Stimulated activated naive B cell treated with anti-CD40 and anti-IgM and Interleukin-4, amounts not matched to agents 10 μg/mL and 1 μg/mL and 100 μg/mL, for 72 hours (primary cell): ENCODE results near the gene CCR1.

Source experiments
- ATAC-seq, 2 donors: fragments of 150-1000 bp; cut with Tn5 transposase; replicated peaks; 2 replicates each; pipeline ENCODE4 v1.10.0; 2021; ENCODE audit warnings: moderate library complexity in 1 of 2
- DNase-seq: peaks from one replicate; pipeline ENCODE4 v3.0.0; 2021
- H3K27ac Mint-ChIP-seq: one replicate; pipeline ENCODE4 v1.8.0; 2022; ENCODE audit warnings: mild to moderate bottlenecking, mixed read lengths
- H3K27me3 Mint-ChIP-seq, 2 donors: one replicate each; pipeline ENCODE4 v1.8.0; 2022; ENCODE audit warnings: mixed read lengths in 2 of 2
- H3K36me3 Mint-ChIP-seq, 2 donors: one replicate each; pipeline ENCODE4 v1.8.0; 2022; ENCODE audit warnings: mixed read lengths in 2 of 2, mild to moderate bottlenecking in 1 of 2
- H3K4me1 Mint-ChIP-seq, 2 donors: one replicate each; pipeline ENCODE4 v1.8.0; 2022; ENCODE audit warnings: mixed read lengths in 2 of 2, mild to moderate bottlenecking in 1 of 2
- H3K4me3 Mint-ChIP-seq, 2 donors: one replicate each; pipeline ENCODE4 v1.8.0; 2022; ENCODE audit warnings: mild to moderate bottlenecking in 2 of 2, mixed read lengths in 2 of 2, moderate library complexity in 1 of 2
- H3K9me3 Mint-ChIP-seq, 2 donors: one replicate each; pipeline ENCODE4 v1.8.0; 2022; ENCODE audit warnings: mixed read lengths in 2 of 2, mild to moderate bottlenecking in 1 of 2

CCR1 gene

GRCh38 chr3:46208167-46208704 lies at the start of gene CCR1:
Gene CCR1, minus strand, starts transcription at chr3:46208313. Its CDS starts 4,000 bp downstream, at chr3:46204313.
- Mint-ChIP-seq H3K9me3 (no peaks in the 10 kb centered on the region), H3K4me3 (peak within 1 kb of the TSS; percentile 11 to 36), H3K27me3 (no peaks in the 10 kb centered on the region), H3K36me3 (no peaks in the 10 kb centered on the region), H3K27ac (peak within 1 kb of the TSS; percentile 72), H3K4me1 (peaks cover 21 to 31% of the 10 kb centered on the region in 2 donors)
- peak; percentile 85 to 86 for ATAC-seq
- DNase-seq = peak; percentile 68

DNA sequence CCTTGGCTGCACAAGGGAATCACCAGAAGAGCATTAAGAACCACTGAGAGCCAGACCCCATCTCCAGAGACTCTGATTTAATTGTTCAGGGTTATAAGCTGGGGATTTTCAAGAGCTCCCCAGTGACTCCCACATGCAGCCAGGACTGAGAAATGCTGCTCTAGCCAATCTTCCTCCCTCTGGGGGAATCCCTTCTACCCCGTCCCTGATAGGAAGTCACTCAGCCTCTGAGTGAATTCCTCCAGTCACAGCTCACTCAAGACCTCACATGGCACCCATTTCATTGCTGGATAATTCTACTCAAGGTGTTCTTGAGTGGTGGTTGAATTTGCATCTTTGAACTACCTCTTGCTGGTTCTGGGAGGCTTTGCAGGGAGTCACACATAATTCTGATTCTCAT lies 44.9 kb upstream of the CCR1 start:
- DNase-seq = peak; percentile 37

GRCh38 chr3:46245146-46245545 lies 37.0 kb upstream of the CCR1 start:
- H3K36me3 Mint-ChIP-seq = no peaks in the 10 kb centered on the region
- peaks cover 3% of the 10 kb centered on the region in 2 donors for H3K27me3 Mint-ChIP-seq
- no peak for ATAC-seq
- peaks cover 6 to 7% of the 10 kb centered on the region in 2 donors for H3K4me1 Mint-ChIP-seq
- no peaks in the 10 kb centered on the region for H3K9me3 Mint-ChIP-seq
- no peak overlapping the region for H3K4me3 Mint-ChIP-seq
- DNase-seq = no peak
- H3K27ac Mint-ChIP-seq = no peak overlapping the region

More for the DNA sequence above, 44.9 kb upstream of the CCR1 start:
- Mint-ChIP-seq H3K4me1 (peaks cover 10 to 13% of the 10 kb centered on the region in 2 donors), H3K36me3 (no peaks in the 10 kb centered on the region), H3K27ac (no peak overlapping the region), H3K4me3 (no peak overlapping the region), H3K27me3 (peaks cover 14 to 20% of the 10 kb centered on the region in 2 donors), H3K9me3 (peaks cover 0 to 2% of the 10 kb centered on the region in 2 donors)
- ATAC-seq = peak; percentile 87 to 99

DNA sequence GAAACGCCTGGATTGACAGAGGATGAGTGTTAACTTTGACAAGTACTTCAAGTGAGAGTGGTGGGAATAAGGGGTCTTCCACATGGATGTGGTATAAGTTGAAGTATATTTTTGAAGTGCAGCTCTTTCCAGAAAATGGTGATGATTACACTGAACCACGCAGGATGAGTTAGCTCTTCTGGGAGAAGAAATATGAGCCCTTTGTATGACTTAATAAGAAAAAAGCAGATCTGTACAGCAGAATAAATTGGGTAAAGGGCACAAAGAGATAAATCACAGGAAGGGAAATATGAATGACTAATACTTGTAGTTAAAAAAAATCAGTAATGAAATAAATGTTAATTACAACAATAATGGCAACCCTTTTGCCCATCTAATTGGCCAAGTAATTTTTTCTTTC lies 35.4 kb upstream of the CCR1 start:
- Mint-ChIP-seq H3K27me3 (peaks cover 0 to 8% of the 10 kb centered on the region in 2 donors), H3K9me3 (no peaks in the 10 kb centered on the region), H3K36me3 (no peaks in the 10 kb centered on the region), H3K4me1 (peaks cover 6 to 7% of the 10 kb centered on the region in 2 donors), H3K4me3 (no peak overlapping the region), H3K27ac (no peak overlapping the region)
- ATAC-seq = no peak
- no peak for DNase-seq

GRCh38 chr3:46242120-46242519 lies 34.0 kb upstream of the CCR1 start, which contains the start of gene CCR3:
Gene CCR3, plus strand, starts transcription at chr3:46242460. Its CDS starts 22,699 bp downstream, at chr3:46265159.
- DNase-seq (no peak), ATAC-seq (peak; percentile 84 to 91)
- no peak within 1 kb of the TSS for H3K4me3 Mint-ChIP-seq
- peaks cover 0 to 8% of the 10 kb centered on the region in 2 donors for H3K27me3 Mint-ChIP-seq
- no peaks in the 10 kb centered on the region for H3K9me3 Mint-ChIP-seq
- no peak within 1 kb of the TSS for H3K27ac Mint-ChIP-seq
- no peaks in the 10 kb centered on the region for H3K36me3 Mint-ChIP-seq
- H3K4me1 Mint-ChIP-seq = peaks cover 6 to 7% of the 10 kb centered on the region in 2 donors

GRCh38 chr3:46239952-46240351 lies 31.8 kb upstream of the CCR1 start:
- ATAC-seq = no peak
- no peaks in the 10 kb centered on the region for H3K9me3 Mint-ChIP-seq
- DNase-seq = no peak
- H3K4me3 Mint-ChIP-seq = no peak overlapping the region
- no peak overlapping the region for H3K27ac Mint-ChIP-seq
- H3K36me3 Mint-ChIP-seq = no peaks in the 10 kb centered on the region
- peaks cover 7 to 14% of the 10 kb centered on the region in 2 donors for H3K4me1 Mint-ChIP-seq
- peaks cover 0 to 8% of the 10 kb centered on the region in 2 donors for H3K27me3 Mint-ChIP-seq

DNA sequence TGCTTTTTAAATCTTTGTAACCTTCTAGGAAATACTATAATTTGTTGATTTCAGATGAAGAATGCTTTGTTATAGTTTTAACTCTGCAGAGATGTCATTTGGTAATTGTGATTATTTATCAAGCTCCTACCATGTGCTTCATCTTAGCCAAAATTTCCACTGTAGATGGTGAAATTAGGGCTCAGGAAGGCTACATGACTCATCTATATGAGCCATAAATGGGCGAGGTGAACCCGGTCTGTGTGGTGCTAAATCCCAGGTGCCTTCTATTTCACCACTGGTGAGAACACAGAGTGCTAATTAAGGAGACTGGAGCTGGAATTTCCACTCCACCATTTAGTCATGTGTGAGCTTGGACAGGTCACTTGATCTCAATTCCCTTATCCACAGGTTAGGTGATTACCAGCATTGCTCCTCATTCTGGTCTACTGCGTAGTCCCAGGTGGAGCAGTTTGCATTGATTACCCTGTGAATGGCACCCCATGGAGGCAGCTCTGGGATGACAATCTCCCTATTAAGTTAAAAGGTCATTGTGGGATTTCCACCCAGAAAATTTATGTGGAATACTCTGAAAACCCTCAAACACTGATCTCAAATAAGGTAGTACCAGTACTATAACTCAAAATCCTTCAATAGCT lies 31.3 kb upstream of the CCR1 start:
- peaks cover 7 to 14% of the 10 kb centered on the region in 2 donors for H3K4me1 Mint-ChIP-seq
- DNase-seq = no peak
- no peak overlapping the region for H3K4me3 Mint-ChIP-seq
- H3K36me3 Mint-ChIP-seq = no peaks in the 10 kb centered on the region
- ATAC-seq = no peak
- H3K27ac Mint-ChIP-seq = no peak overlapping the region
- peaks cover 0 to 8% of the 10 kb centered on the region in 2 donors for H3K27me3 Mint-ChIP-seq
- no peaks in the 10 kb centered on the region for H3K9me3 Mint-ChIP-seq

DNA sequence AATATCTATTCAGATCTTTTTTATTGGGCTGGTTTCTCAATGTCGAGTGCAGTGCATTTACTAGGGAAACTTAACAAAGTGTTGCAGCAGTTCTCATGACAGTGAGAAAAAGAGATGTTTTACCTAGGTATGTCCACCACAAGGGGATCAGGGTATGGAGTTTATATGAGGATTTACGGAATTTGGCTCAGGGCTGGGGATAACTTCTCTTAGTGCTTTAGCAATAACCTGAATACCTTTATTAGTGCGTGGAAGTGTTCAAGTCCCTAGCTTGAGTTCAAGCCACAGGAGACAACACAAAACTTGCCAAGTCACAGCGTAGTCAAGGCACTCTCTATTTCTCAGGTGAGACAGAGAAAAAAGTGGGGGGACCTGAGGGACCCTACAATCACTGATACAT lies 30.3 kb upstream of the CCR1 start:
- Mint-ChIP-seq H3K9me3 (no peaks in the 10 kb centered on the region), H3K27ac (no peak overlapping the region), H3K4me1 (peaks cover 6 to 14% of the 10 kb centered on the region in 2 donors), H3K27me3 (peaks cover 2 to 8% of the 10 kb centered on the region in 2 donors), H3K36me3 (no peaks in the 10 kb centered on the region), H3K4me3 (no peak overlapping the region)
- ATAC-seq (no peak), DNase-seq (no peak)

GRCh38 chr3:46236294-46237054 lies 28.4 kb upstream of the CCR1 start:
- H3K4me3 Mint-ChIP-seq = no peak overlapping the region
- H3K27me3 Mint-ChIP-seq = peaks cover 4 to 8% of the 10 kb centered on the region in 2 donors
- H3K36me3 Mint-ChIP-seq = no peaks in the 10 kb centered on the region
- H3K27ac Mint-ChIP-seq = no peak overlapping the region
- ATAC-seq = peak; percentile 48 to 53
- peaks cover 2 to 8% of the 10 kb centered on the region in 2 donors for H3K4me1 Mint-ChIP-seq
- DNase-seq = no peak
- no peaks in the 10 kb centered on the region for H3K9me3 Mint-ChIP-seq

DNA sequence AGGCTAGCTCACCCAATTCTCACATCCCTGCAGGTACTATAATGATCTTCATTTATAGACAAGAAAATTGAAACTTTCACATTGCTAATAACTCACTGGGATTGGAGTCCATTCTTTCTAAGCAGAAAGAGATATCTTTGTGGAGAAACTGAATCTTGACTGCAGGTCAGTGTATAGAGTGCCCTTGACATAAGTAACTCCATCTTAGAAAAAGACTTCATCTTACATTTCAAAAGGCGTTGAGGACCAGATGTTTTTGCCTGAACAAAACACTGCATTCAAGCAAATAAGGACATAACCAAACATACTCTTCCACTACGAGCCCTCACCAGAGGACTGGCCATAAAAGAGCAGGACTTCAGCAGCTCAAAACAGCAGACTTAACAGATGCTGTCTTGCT lies 27.3 kb upstream of the CCR1 start:
- no peaks in the 10 kb centered on the region for H3K36me3 Mint-ChIP-seq
- no peak overlapping the region for H3K27ac Mint-ChIP-seq
- peaks cover 2 to 8% of the 10 kb centered on the region in 2 donors for H3K4me1 Mint-ChIP-seq
- ATAC-seq (no peak), DNase-seq (no peak)
- H3K27me3 Mint-ChIP-seq = peaks cover 4 to 7% of the 10 kb centered on the region in 2 donors
- H3K4me3 Mint-ChIP-seq = no peak overlapping the region
- H3K9me3 Mint-ChIP-seq = no peaks in the 10 kb centered on the region

GRCh38 chr3:46233194-46233593 lies 25.1 kb upstream of the CCR1 start:
- Mint-ChIP-seq H3K27ac (no peak overlapping the region), H3K4me1 (peaks cover 9 to 17% of the 10 kb centered on the region in 2 donors), H3K27me3 (peaks cover 0 to 4% of the 10 kb centered on the region in 2 donors), H3K36me3 (no peaks in the 10 kb centered on the region), H3K9me3 (no peaks in the 10 kb centered on the region), H3K4me3 (no peak overlapping the region)
- DNase-seq (no peak), ATAC-seq (no peak)

DNA sequence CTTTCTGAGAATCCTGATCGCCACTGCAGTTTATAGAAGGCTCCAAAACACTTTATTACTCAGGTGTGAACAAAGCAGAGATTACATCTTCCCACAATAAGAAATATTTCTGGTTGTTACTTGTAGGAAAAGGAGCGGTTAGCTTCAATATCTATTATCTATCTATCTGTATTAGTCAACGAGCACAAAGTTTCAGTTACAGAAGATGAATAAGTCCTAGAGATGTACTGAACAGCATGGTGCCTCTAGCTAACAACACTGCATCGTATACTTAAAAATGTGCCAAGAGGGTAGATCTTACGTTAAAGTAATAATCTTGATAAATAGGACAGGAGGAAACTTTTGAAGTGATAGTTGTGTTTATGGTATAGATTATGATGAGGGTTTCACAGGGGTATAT lies 23.2 kb upstream of the CCR1 start:
- no peak overlapping the region for H3K27ac Mint-ChIP-seq
- H3K27me3 Mint-ChIP-seq = peaks cover 0 to 7% of the 10 kb centered on the region in 2 donors

DNA sequence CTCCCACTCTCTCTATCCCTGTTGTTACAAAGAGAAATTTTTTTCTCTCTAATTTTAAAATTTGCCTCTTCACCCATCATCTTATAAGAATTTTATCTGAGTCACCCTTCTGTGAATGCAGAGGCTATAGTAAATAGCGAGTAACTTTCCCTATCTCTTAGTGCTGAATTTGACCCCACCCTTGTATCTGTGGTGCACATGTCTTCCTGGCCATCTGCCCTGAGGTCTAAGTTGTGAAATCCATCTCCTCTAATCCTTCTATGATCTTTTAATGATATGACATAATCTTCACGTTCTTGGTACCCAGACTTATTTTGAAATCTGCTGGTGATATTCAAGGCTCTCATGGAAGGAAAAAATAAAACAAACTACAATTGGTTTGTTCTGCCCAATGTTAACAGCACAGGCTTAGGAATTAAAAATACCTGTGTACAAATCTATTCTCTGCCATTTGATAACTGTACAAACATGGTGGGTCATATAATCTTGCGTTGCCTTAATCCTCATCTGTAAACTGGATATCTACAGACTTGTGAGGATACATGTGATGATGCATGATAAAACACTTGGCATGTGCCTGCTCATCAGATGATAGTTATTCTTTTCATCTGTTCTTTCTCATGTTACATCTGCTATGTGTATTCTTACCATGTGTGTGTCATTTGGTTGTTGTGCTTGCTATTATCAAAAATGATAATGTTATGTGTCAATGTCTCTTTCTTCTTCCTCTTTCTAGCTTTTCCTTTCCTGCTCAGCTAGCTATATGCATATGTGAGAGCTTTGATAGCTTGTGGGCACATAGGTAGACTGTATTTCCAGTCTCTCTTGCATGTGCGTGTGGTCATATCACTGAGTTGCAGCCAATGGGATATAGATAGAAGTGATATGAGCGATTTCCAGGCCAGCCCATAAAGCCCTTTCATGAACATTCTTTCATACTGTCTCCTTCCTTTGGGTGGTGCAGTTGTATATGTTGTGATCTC lies 20.4 kb upstream of the CCR1 start:
- H3K27ac Mint-ChIP-seq = no peak overlapping the region
- H3K4me3 Mint-ChIP-seq = no peak overlapping the region
- ATAC-seq (peak; percentile 51 to 53), DNase-seq (no peak)
- H3K27me3 Mint-ChIP-seq = peaks cover 0 to 7% of the 10 kb centered on the region in 2 donors
- peaks cover 5 to 6% of the 10 kb centered on the region in 2 donors for H3K36me3 Mint-ChIP-seq
- peaks cover 4 to 6% of the 10 kb centered on the region in 2 donors for H3K9me3 Mint-ChIP-seq
- H3K4me1 Mint-ChIP-seq = peaks cover 19 to 26% of the 10 kb centered on the region in 2 donors

More for the DNA sequence above, 23.2 kb upstream of the CCR1 start:
- Mint-ChIP-seq H3K9me3 (peaks cover 3 to 4% of the 10 kb centered on the region in 2 donors), H3K36me3 (peaks cover 3 to 6% of the 10 kb centered on the region in 2 donors), H3K4me1 (peaks cover 15 to 24% of the 10 kb centered on the region in 2 donors), H3K4me3 (no peak overlapping the region)
- ATAC-seq (no peak), DNase-seq (no peak)
